HepG2 (cell line): ENCODE measurements around the gene PKIB. TPM values are rescaled to one million over a fixed set of nuclear protein-coding genes. Genes with fewer than 3 reads are reported as not detected.

Experiments
- ATAC-seq: fragments of 200-7000 bp; cut with Tn5 transposase; 3 replicates; pipeline ENCODE4 v1.9.1; 2020; ENCODE audit warnings: mild to moderate bottlenecking, moderate library complexity
- BruUV-seq: library from RNA; stranded (reverse); fragments of 400-500 nt; replicated peaks from 2 replicates; lab custom pipeline; 2021; lab: Mats Ljungman, UMichigan
- CTCF ChIA-PET: fragments of 300-600 bp; formaldehyde crosslinking; extraction: SDS; loops from one replicate; lab custom pipeline; 2021; ENCODE audit warnings: low total read pairs, inconsistent platforms, low intra/inter-chr PET ratio; lab: Yijun Ruan, JAX
- POLR2A ChIA-PET: fragments of 350-600 bp; sonication (Branson Sonifier 250); formaldehyde crosslinking; loops from one replicate; lab custom pipeline; 2020; ENCODE audit warnings: antibody characterized with exemption, inconsistent platforms; lab: Yijun Ruan, JAX
- DNase-seq: peaks from one replicate; pipeline ENCODE4 v3.0.0-alpha.2; 2015; ENCODE audit warnings: low spot score
- FAIRE-seq: peaks from 3 replicates; lab custom pipeline; 2011; peaks lifted over from hg19 to GRCh38; lab: Jason Lieb, UNC
- H2AFZ ChIP-seq: one replicate; pipeline ENCODE4 v1.6.1; 2011; ENCODE audit warnings: low read length, inconsistent platforms
- H3K27ac ChIP-seq: fragments of 300-600 bp; 3 replicates; pipeline ENCODE4 v1.8.0; 2011; ENCODE audit warnings: mixed run types, mild to moderate bottlenecking, mixed read lengths, low read length, inconsistent platforms; ENCODE audit not compliant: insufficient read depth; ENCODE audit errors: extremely low read length
- H3K27me3 ChIP-seq, 2 experiments: fragments of 200-600 bp in 1 of 2; 2 replicates in 1 of 2; 3 replicates in 1 of 2; pipeline versions ENCODE4 v1.6.0 to v1.8.0; 2011; ENCODE audit warnings: low read length in 2 of 2, mild to moderate bottlenecking in 2 of 2, moderate library complexity in 2 of 2, inconsistent platforms in 1 of 2; ENCODE audit not compliant: insufficient read depth in 2 of 2, control insufficient read depth in 1 of 2
- H3K36me3 ChIP-seq, 2 experiments: fragments of 200-600 bp in 1 of 2; replicated peaks in 1 of 2; 2 replicates in 1 of 2; 3 replicates in 1 of 2; pipeline versions ENCODE4 v1.5.1 to v1.8.0; 2011; ENCODE audit warnings: low read length in 2 of 2, inconsistent platforms in 1 of 2; ENCODE audit not compliant: insufficient read depth in 2 of 2, control insufficient read depth in 1 of 2
- H3K4me1 ChIP-seq: 2 replicates; pipeline ENCODE4 v1.5.1; 2012; ENCODE audit warnings: low read length, inconsistent platforms; ENCODE audit not compliant: insufficient read depth
- H3K4me2 ChIP-seq: 2 replicates; pipeline ENCODE4 v1.6.0; 2011; ENCODE audit warnings: low read depth, low read length, inconsistent platforms
- H3K4me3 ChIP-seq, 3 experiments: fragments of 200-600 bp in 1 of 3; sonication (generic), shearing (Covaris generic) in 1 of 3; replicated peaks in 1 of 3; 2 replicates each; pipeline ENCODE4 v1.5.1; 2011 to 2016; ENCODE audit warnings: low read length in 3 of 3, inconsistent platforms in 2 of 3, low read depth in 2 of 3, mild to moderate bottlenecking in 2 of 3, control low read depth in 1 of 3, mixed read lengths in 1 of 3; ENCODE audit not compliant: insufficient read depth in 1 of 3
- H3K79me2 ChIP-seq: one replicate; pipeline ENCODE4 v1.6.1; 2011; ENCODE audit warnings: low read length, inconsistent platforms; ENCODE audit not compliant: insufficient read depth
- H3K9ac ChIP-seq: 2 replicates; pipeline ENCODE4 v1.6.0; 2011; ENCODE audit warnings: mild to moderate bottlenecking, low read depth, low read length, inconsistent platforms; ENCODE audit not compliant: insufficient read depth
- H3K9me3 ChIP-seq: 2 replicates; pipeline ENCODE4 v1.5.1; 2012; ENCODE audit warnings: mild to moderate bottlenecking, low read length
- H4K20me1 ChIP-seq: 2 replicates; pipeline ENCODE4 v1.6.0; 2011; ENCODE audit warnings: inconsistent platforms, mild to moderate bottlenecking, low read length, moderate library complexity; ENCODE audit not compliant: insufficient read depth
- ADNP ChIP-seq: sonication (generic); formaldehyde crosslinking; IDR thresholded peaks from 2 replicates; pipeline ENCODE4 v1.4.0; 2020; ENCODE audit warnings: missing genetic modification reagents
- ARHGAP35 ChIP-seq: sonication (generic); formaldehyde crosslinking; IDR thresholded peaks from 2 replicates; pipeline ENCODE4 v1.9.0; 2022; ENCODE audit warnings: mild to moderate bottlenecking, inconsistent platforms, moderate library complexity, missing genetic modification reagents, borderline replicate concordance
- CBX1 ChIP-seq: IDR thresholded peaks from one replicate; pipeline ENCODE4 v1.6.1; 2016; ENCODE audit warnings: antibody characterized with exemption, low read depth
- CENPX ChIP-seq: sonication (generic); formaldehyde crosslinking; IDR thresholded peaks from 2 replicates; pipeline ENCODE4 v1.9.0; 2021; ENCODE audit warnings: mild to moderate bottlenecking, missing genetic modification reagents, moderate library complexity
- DMAP1 ChIP-seq: IDR thresholded peaks from 2 replicates; pipeline ENCODE4 v1.6.1; 2016
- JARID2 ChIP-seq: sonication (generic); formaldehyde crosslinking; IDR thresholded peaks from 2 replicates; pipeline ENCODE4 v1.8.1; 2023; ENCODE audit warnings: missing genetic modification reagents, inconsistent platforms; ENCODE audit not compliant: insufficient replicate concordance
- RELA ChIP-seq: sonication (generic); formaldehyde crosslinking; IDR thresholded peaks from 2 replicates; pipeline ENCODE4 v1.4.0; 2020; ENCODE audit warnings: missing genetic modification reagents
- STAG1 ChIP-seq: sonication (generic); formaldehyde crosslinking; IDR thresholded peaks from 2 replicates; pipeline ENCODE4 v1.4.0; 2020; ENCODE audit warnings: missing genetic modification reagents
- YEATS2 ChIP-seq: sonication (generic); formaldehyde crosslinking; IDR thresholded peaks from 2 replicates; pipeline ENCODE4 v1.4.0; 2020; ENCODE audit warnings: missing genetic modification reagents, borderline replicate concordance
- ZFP36L1 ChIP-seq: sonication (generic); formaldehyde crosslinking; IDR thresholded peaks from 2 replicates; pipeline ENCODE4 v1.8.0; 2022; ENCODE audit warnings: mild to moderate bottlenecking, missing genetic modification reagents, moderate library complexity
- ZFP82 ChIP-seq: sonication (generic); formaldehyde crosslinking; IDR thresholded peaks from 2 replicates; pipeline ENCODE4 v1.5.1; 2020; ENCODE audit warnings: mild to moderate bottlenecking, missing genetic modification reagents, borderline replicate concordance
- ZNF124 ChIP-seq: sonication (generic); formaldehyde crosslinking; IDR thresholded peaks from 2 replicates; pipeline ENCODE4 v1.4.0; 2020; ENCODE audit warnings: missing genetic modification reagents
- ZNF296 ChIP-seq: sonication (generic); formaldehyde crosslinking; conservative IDR thresholded peaks from 2 replicates; pipeline ENCODE4 v1.5.0; 2020; ENCODE audit warnings: mild to moderate bottlenecking, missing genetic modification reagents
- ZNF484 ChIP-seq: sonication (generic); formaldehyde crosslinking; IDR thresholded peaks from 2 replicates; pipeline ENCODE4 v1.5.1; 2020; ENCODE audit warnings: mild to moderate bottlenecking, low read depth, missing genetic modification reagents, borderline replicate concordance
- ZNF563 ChIP-seq: sonication (generic); formaldehyde crosslinking; IDR thresholded peaks from 2 replicates; pipeline ENCODE4 v1.8.0; 2022; ENCODE audit warnings: mild to moderate bottlenecking, moderate library complexity, missing genetic modification reagents
- ZNF792 ChIP-seq: IDR thresholded peaks from 2 replicates; pipeline ENCODE4 v1.6.1; 2016
- WGBS: methylation state at CpG from one replicate; pipeline ENCODE4 v1.1.6; 2017; ENCODE audit warnings: low lambda C conversion rate; 5-methylcytosine and 5-hydroxymethylcytosine counted together
- in situ Hi-C: cut with HindIII; loops from 2 replicates; pipeline ENCODE4 v1.10.0; 2017; ENCODE audit warnings: low pct_unique_long_range_greater_than_20kb; ENCODE audit not compliant: extremely low pct_ligation_motif_present
- intact Hi-C: fragments of 100-400 bp; cut with micrococcal nuclease; formaldehyde crosslinking; loops from one replicate; pipeline ENCODE4 v1.10.0; 2022; ENCODE audit not compliant: unreplicated experiment
- polyA plus RNA-seq, 8 experiments: library from polyadenylated mRNA; depleted of rRNA in 3 of 8; stranded (reverse) in 7 of 8; unstranded in 1 of 8; fragments of >200 nt; fragmentation: Illumina TruSeq in 4 of 8; extraction: Trizol in 4 of 8; gene quantifications; 2 replicates each; pipeline versions ENCODE4 v1.2.1 to v1.2.3, GENCODE V29; 2011 to 2016; ENCODE audit warnings: low read depth in 4 of 8, missing spikeins in 1 of 8, mixed read lengths in 1 of 8; ENCODE audit not compliant: insufficient read depth in 1 of 8
- total RNA-seq, 5 experiments: library from RNA; depleted of rRNA; stranded (reverse); fragments of >200 nt; fragmentation: Illumina TruSeq; extraction: Trizol; gene quantifications; 2 replicates each; pipeline ENCODE4 v1.2.3, GENCODE V29; 2016; ENCODE audit warnings: low read depth in 1 of 5
- TF ChIP-seq, protein P1 (sequence below): sonication (generic); formaldehyde crosslinking; IDR thresholded peaks from 2 replicates; pipeline ENCODE4 v1.5.0; 2020; ENCODE audit warnings: missing genetic modification reagents
- TF ChIP-seq, protein P2 (sequence below): IDR thresholded peaks from 2 replicates; pipeline ENCODE4 v1.6.1; 2016; ENCODE audit warnings: control low read depth
- TF ChIP-seq, protein P3 (sequence below): fragments of 450-650 bp; IDR thresholded peaks from 2 replicates; pipeline ENCODE4 v1.6.1; 2016

The PKIB gene
- total and polyA plus RNA-seq, 2 of the 13 experiments (the other 11 are each of a cell fraction or from before 2014, with no cell fraction given) = 1.4 to 1.5 TPM

DNA sequence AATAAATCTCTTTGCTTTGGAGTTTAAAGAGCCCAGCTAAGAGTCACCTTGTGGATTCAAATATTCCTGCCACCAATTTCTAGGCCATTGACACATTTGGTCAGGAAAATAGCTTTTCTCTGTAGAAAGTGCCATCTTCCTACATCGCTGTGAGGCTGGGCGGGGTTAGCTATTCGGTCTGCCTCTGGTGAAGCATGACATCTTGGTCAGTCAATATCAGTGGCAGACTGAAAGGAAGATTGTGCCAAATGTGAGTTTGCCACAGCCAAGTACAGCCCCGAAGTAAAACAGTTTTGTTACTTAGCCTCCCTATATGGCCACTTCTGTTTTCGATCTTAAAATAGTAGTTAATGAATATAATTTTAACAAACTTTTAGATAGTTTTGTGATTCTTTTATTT lies 103.9 kb downstream of the PKIB start:
- 50% methylated on average over 5 of the region's 5 CpGs for WGBS
- no peak for FAIRE-seq
- POLR2A ChIA-PET = no interaction called here
- H2AFZ ChIP-seq = no peak overlapping the region
- H4K20me1 ChIP-seq = no peaks in the 10 kb centered on the region; the same call in 1 of the 2 replicates
- in situ Hi-C loops = no loop called here
- no peaks in the 10 kb centered on the region for H3K9me3 ChIP-seq
- no TSS peak for BruUV-seq
- no peak overlapping the region for H3K4me3 ChIP-seq
- no peaks in the 10 kb centered on the region; a peak in 1 of 5 replicates for H3K27me3 ChIP-seq
- DNase-seq = no peak
- CTCF ChIA-PET = no interaction called here
- no peak overlapping the region for H3K4me2 ChIP-seq
- H3K36me3 ChIP-seq = no peaks in the 10 kb centered on the region
- H3K79me2 ChIP-seq = no peaks in the 10 kb centered on the region
- TF ChIP-seq STAG1 = no peak
- TF ChIP-seq CENPX (CRISPR knock-in tag) = no peak
- TF ChIP-seq ARHGAP35 = no peak
- TF ChIP-seq, protein P1, sequence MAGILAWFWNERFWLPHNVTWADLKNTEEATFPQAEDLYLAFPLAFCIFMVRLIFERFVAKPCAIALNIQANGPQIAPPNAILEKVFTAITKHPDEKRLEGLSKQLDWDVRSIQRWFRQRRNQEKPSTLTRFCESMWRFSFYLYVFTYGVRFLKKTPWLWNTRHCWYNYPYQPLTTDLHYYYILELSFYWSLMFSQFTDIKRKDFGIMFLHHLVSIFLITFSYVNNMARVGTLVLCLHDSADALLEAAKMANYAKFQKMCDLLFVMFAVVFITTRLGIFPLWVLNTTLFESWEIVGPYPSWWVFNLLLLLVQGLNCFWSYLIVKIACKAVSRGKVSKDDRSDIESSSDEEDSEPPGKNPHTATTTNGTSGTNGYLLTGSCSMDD (CRISPR knock-in tag) = no peak
- no peak for TF ChIP-seq JARID2 (CRISPR knock-in tag)
- TF ChIP-seq YEATS2 (CRISPR knock-in tag) = no peak
- TF ChIP-seq ZNF124 (CRISPR knock-in tag) = no peak
- no peak for TF ChIP-seq DMAP1 (CRISPR knock-in tag)
- no peak for TF ChIP-seq ZNF296
- TF ChIP-seq ZNF792 = no peak
- TF ChIP-seq, all 625 proteins: peak for 0
- no peak overlapping the region for H3K27ac ChIP-seq
- no peaks in the 10 kb centered on the region for H3K4me1 ChIP-seq
- no peak overlapping the region for H3K9ac ChIP-seq
- ATAC-seq = no peak
- intact Hi-C loops = no loop called here

DNA sequence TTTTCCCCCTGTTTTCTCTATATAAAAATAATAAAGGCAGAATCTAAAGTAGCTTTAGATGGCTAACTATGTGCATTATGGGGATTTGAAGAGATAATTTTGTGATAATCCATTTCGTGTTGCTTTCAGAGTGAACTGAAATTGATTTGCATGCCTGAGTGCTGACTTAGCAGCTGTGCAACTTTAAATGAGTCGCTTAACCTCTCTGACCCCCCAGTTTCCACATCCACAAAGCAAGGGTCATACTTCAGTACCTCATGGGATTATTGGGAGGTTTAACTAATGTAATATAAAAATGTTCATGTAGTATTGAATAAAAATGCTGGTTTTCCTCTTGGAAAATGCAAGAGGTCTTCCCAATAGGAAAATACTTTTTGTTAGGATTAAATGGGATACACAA lies 105.5 kb downstream of the PKIB start:
- ATAC-seq (no peak), DNase-seq (no peak), FAIRE-seq (no peak)
- Histone ChIP-seq H3K27me3 (no peaks in the 10 kb centered on the region; a peak in 1 of 5 replicates), H3K36me3 (no peaks in the 10 kb centered on the region), H3K9ac (no peak overlapping the region), H4K20me1 (no peaks in the 10 kb centered on the region; the same call in 1 of the 2 replicates), H3K4me1 (no peaks in the 10 kb centered on the region), H3K79me2 (no peaks in the 10 kb centered on the region), H3K9me3 (no peaks in the 10 kb centered on the region), H3K27ac (no peak overlapping the region), H2AFZ (no peak overlapping the region), H3K4me2 (no peak overlapping the region), H3K4me3 (no peak overlapping the region)
- in situ Hi-C loops = no loop called here
- intact Hi-C loops = no loop called here
- WGBS = 2% methylated on average over 2 of the region's 2 CpGs
- CTCF ChIA-PET = no interaction called here
- no TSS peak for BruUV-seq
- POLR2A ChIA-PET = no interaction called here
- TF ChIP-seq ADNP (CRISPR knock-in tag) (no peak), ZNF563 (CRISPR knock-in tag) (no peak), CBX1 (no peak), ZFP36L1 (no peak), ZNF484 (CRISPR knock-in tag) (no peak), ZFP82 (CRISPR knock-in tag) (no peak), RELA (CRISPR knock-in tag) (no peak)
- TF ChIP-seq, protein P2, sequence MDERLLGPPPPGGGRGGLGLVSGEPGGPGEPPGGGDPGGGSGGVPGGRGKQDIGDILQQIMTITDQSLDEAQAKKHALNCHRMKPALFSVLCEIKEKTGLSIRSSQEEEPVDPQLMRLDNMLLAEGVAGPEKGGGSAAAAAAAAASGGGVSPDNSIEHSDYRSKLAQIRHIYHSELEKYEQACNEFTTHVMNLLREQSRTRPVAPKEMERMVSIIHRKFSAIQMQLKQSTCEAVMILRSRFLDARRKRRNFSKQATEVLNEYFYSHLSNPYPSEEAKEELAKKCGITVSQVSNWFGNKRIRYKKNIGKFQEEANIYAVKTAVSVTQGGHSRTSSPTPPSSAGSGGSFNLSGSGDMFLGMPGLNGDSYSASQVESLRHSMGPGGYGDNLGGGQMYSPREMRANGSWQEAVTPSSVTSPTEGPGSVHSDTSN (CRISPR knock-in tag) = no peak
- TF ChIP-seq, protein P3, sequence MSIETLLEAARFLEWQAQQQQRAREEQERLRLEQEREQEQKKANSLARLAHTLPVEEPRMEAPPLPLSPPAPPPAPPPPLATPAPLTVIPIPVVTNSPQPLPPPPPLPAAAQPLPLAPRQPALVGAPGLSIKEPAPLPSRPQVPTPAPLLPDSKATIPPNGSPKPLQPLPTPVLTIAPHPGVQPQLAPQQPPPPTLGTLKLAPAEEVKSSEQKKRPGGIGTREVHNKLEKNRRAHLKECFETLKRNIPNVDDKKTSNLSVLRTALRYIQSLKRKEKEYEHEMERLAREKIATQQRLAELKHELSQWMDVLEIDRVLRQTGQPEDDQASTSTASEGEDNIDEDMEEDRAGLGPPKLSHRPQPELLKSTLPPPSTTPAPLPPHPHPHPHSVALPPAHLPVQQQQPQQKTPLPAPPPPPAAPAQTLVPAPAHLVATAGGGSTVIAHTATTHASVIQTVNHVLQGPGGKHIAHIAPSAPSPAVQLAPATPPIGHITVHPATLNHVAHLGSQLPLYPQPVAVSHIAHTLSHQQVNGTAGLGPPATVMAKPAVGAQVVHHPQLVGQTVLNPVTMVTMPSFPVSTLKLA = no peak
